Heart right ventricle (tissue), 16 donors: Measurements from ENCODE around the gene MTCL3.

ENCODE experiments used
- ATAC-seq, 8 donors: fragments of 200-7000 bp; cut with Tn5 transposase; one replicate each; pipeline ENCODE4 v1.9.1; 2020; ENCODE audit warnings: mild to moderate bottlenecking in 8 of 8, moderate library complexity in 8 of 8, moderate number of reproducible peaks in 1 of 8
- DNase-seq, 2 donors: peaks; one replicate each; pipeline ENCODE4 v3.0.0-alpha.2; 2020
- H3K27ac ChIP-seq, 10 donors: fragments of 200-600 bp; sonication (generic) in 2 of 10; one replicate each; pipeline versions ENCODE4 v1.5.0 to v1.8.0; 2020 to 2022; ENCODE audit warnings: mild to moderate bottlenecking in 3 of 10
- H3K27me3 ChIP-seq, 7 donors: fragments of 200-600 bp; one replicate each; pipeline ENCODE4 v1.8.0; 2021 to 2022; ENCODE audit warnings: mild to moderate bottlenecking in 2 of 7
- H3K36me3 ChIP-seq, 9 donors: fragments of 200-600 bp; sonication (generic) in 1 of 9; one replicate each; pipeline versions ENCODE4 v1.5.0 to v1.8.0; 2020 to 2022; ENCODE audit warnings: mild to moderate bottlenecking in 2 of 9
- H3K4me1 ChIP-seq, 9 donors: fragments of 200-600 bp; sonication (generic) in 1 of 9; one replicate each; pipeline versions ENCODE4 v1.5.0 to v1.8.0; 2020 to 2022; ENCODE audit warnings: mild to moderate bottlenecking in 4 of 9
- H3K4me3 ChIP-seq, 10 donors: fragments of 200-600 bp; sonication (generic) in 2 of 10; one replicate each; pipeline versions ENCODE4 v1.5.0 to v1.8.0; 2020 to 2022; ENCODE audit warnings: mild to moderate bottlenecking in 7 of 10, moderate library complexity in 2 of 10
- H3K9me3 ChIP-seq, 11 donors: fragments of 200-600 bp in 10 of 11; sonication (generic) in 2 of 11; one replicate each; pipeline versions ENCODE4 v1.5.0 to v1.8.0; 2013 to 2022; ENCODE audit warnings: mild to moderate bottlenecking in 2 of 11, control low read depth in 1 of 11, moderate library complexity in 1 of 11
- WGBS, 2 donors: extraction: QIAGEN DNeasy Blood & Tissue Kit; methylation state at CpG; one replicate each; pipeline ENCODE4 v1.1.7; 2013; ENCODE audit warnings: inconsistent platforms in 1 of 2; 5-methylcytosine and 5-hydroxymethylcytosine counted together
- intact Hi-C, 10 donors: fragments of 100-400 bp; cut with DNase I; formaldehyde crosslinking; loops; one replicate each; pipeline versions ENCODE4 v1.11.1 to v1.14.2; 2022
- TF ChIP-seq, protein P1 (sequence below), 9 donors: fragments of 200-600 bp; sonication (generic) in 2 of 9; IDR thresholded peaks; one replicate each; pipeline versions ENCODE4 v1.5.0 to v1.8.0; 2021 to 2022; ENCODE audit warnings: antibody characterized with exemption in 9 of 9, mild to moderate bottlenecking in 5 of 9, moderate library complexity in 1 of 9
- donor health status: Arrhythmogenic right ventricular cardiomyopathy.
- donor health status: ischemic (EF 13 %, LVEDD 7.1; RV severe dilation, severe dysfunction).
- donor health status: healthy with polysubstance abuse.
- donor health status: DM: no; HTN: yes; CAD: no.
- donor health status: DM: no; HTN: no; CAD: no.
- donor health status: ischemic (EF 25% LVEDD 6.9; RV normal size, moderate dysfunction).
- donor health status: ischemic (EF 25% LVEDD 5.7; RV mildly dilated, moderate dysfunction).
- donor health status: healthy.
- donor health status: DM: yes; HTN: yes; CAD: no.
- donor health status: Ischemic cardiomyopathy.
- donor health status: ischemic (EF 35%, LVEDD 5.7; RV mildly dilated, moderate dysfunction).
- donor health status: nonischemic (EF 11% LVEDD 7.7; RV severe dilation, severe dysfunction).
- donor health status: DM: yes; HTN: yes; CAD: no.
- donor health status: PGD.
- donor health status: ischemic (EF 29% LVEDD 5.4; RV normal size, mild dysfunction).
- donor health status: nonischemic (EF 23%, LVEDD 6.1; RV moderate dilation, normal function).

The MTCL3 gene

DNA sequence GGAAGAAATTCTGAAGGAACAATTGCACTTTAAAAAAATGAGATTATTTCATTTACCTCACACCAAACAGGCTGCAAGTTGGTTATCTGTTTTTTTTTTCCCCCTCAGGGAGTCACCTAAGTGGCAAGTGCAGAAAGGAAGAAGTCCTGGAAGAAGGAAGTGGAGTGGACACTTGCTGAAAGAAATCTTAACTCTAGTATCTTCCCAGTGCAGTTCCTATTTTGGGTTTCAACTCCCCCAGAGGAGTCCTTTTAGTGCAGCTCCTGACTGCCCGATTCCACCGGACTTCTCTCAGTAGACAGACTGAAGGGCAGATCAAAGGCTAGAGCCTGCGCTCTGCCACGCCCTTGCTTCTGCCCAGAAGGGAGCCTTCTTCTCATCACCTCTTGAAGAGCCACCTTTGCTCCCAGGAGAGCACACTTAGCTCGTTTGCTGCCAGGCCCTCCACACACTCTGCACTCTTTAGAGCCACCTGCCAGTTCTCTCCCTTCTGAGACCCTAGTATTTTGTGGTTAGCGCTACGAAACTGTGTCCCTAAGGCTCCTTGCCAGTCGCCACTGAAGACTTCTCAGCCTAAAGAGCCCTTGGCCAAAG is 4.9 kb downstream of the MTCL3 start:
- Histone ChIP-seq H3K27me3 (peaks cover 0 to 76% (median 63%) of the 10 kb centered on the region in 7 donors), H3K27ac (no peak overlapping the region), H3K4me1 (peaks cover 0 to 43% (median 23%) of the 10 kb centered on the region in 9 donors), H3K4me3 (peak overlapping the region in 7 of 10 donors; percentile 57 to 71 (median 66)), H3K9me3 (peaks cover 0 to 8% (median 0%) of the 10 kb centered on the region in 11 donors), H3K36me3 (peaks cover 0 to 6% (median 0%) of the 10 kb centered on the region in 9 donors)
- DNase-seq (no peak), ATAC-seq (peak in 1 of 8 donors; percentile 25)
- intact Hi-C loops = no loop called here
- 10 to 15% methylated on average over 8 of the region's 8 CpGs for WGBS, 2 donors
- TF ChIP-seq, protein P1, sequence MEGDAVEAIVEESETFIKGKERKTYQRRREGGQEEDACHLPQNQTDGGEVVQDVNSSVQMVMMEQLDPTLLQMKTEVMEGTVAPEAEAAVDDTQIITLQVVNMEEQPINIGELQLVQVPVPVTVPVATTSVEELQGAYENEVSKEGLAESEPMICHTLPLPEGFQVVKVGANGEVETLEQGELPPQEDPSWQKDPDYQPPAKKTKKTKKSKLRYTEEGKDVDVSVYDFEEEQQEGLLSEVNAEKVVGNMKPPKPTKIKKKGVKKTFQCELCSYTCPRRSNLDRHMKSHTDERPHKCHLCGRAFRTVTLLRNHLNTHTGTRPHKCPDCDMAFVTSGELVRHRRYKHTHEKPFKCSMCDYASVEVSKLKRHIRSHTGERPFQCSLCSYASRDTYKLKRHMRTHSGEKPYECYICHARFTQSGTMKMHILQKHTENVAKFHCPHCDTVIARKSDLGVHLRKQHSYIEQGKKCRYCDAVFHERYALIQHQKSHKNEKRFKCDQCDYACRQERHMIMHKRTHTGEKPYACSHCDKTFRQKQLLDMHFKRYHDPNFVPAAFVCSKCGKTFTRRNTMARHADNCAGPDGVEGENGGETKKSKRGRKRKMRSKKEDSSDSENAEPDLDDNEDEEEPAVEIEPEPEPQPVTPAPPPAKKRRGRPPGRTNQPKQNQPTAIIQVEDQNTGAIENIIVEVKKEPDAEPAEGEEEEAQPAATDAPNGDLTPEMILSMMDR (IDR thresholded peaks at IDR 0.05) = no peak

DNA sequence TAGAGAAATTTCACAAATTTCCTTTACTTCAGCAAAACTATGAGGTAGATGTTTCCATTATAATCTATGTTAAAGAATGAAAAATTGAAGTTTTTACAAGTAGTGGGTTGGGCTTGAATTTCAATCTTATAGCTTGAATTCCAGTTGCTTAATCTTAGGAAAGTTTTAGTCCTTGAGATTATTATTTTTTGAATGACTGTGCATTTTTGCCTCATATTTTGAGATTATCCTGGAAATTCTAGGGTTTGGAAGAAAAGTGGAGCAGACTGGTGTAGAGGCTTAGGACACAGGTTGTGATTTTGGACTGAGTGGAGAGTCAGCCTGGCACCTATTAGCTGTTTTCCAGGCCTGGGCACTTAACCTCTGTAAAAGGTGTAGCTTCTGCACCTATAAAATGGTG is 5.7 kb downstream of the MTCL3 start:
- Histone ChIP-seq H3K4me3 (no peak overlapping the region), H3K36me3 (peaks cover 0 to 6% (median 0%) of the 10 kb centered on the region in 9 donors), H3K27ac (no peak overlapping the region), H3K4me1 (peaks cover 0 to 37% (median 23%) of the 10 kb centered on the region in 9 donors), H3K27me3 (peaks cover 0 to 67% (median 54%) of the 10 kb centered on the region in 7 donors), H3K9me3 (peaks cover 0 to 8% (median 0%) of the 10 kb centered on the region in 11 donors)
- intact Hi-C loops = no loop called here
- ATAC-seq (no peak), DNase-seq (no peak)
- TF ChIP-seq, protein P1 (IDR thresholded peaks at IDR 0.05) = no peak

DNA sequence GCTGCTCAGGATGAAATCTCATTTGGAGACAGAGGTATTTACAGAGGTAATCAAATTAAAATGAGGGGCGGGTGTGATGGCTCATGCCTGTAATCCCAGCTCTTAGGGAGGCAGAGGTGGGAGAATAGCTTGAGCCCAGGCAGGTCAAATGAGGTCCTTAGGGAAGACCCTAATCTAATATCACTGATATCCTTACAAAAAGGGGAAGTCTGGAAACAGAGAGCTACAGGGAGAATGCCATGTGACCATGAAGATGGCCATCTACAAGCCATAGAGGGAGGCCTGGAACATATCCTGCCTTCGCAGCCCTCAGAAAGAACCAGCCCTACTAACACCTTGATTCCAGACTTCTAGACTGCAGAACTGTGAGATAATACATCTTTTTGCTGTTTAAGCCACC is 8.3 kb downstream of the MTCL3 start:
- ATAC-seq (no peak), DNase-seq (no peak)
- Histone ChIP-seq H3K4me3 (no peak overlapping the region), H3K36me3 (peaks cover 0 to 6% (median 0%) of the 10 kb centered on the region in 9 donors), H3K9me3 (peaks cover 0 to 8% (median 0%) of the 10 kb centered on the region in 11 donors), H3K4me1 (peaks cover 0 to 17% (median 14%) of the 10 kb centered on the region in 9 donors), H3K27me3 (peaks cover 0 to 42% (median 31%) of the 10 kb centered on the region in 7 donors), H3K27ac (no peak overlapping the region)
- intact Hi-C loops = no loop called here
- whole genome bisulfite sequencing, 2 donors = 77% methylated on average over 2 of the region's 2 CpGs
- TF ChIP-seq, protein P1 (IDR thresholded peaks at IDR 0.05) = no peak

DNA sequence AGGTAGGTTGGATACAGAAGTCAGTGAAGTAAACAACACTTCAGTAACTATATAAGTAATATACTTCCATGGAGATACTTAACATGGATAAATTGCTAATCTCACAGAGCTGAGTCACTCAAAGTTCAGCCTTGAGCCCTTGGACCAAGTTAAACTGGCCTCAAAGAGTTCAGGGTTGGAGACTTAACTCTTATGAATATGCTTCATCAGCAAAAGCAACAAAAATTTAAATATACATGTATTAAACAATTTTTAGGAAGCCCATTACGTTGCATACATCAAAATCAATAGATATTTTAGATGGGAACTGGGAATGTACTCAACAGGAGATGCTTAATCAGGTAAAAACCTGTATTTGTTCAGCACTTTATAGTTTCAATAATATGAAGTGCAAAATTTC is 12.2 kb downstream of the MTCL3 start:
- WGBS, 2 donors = 64 to 67% methylated on average over 1 of the region's 1 CpG
- TF ChIP-seq, protein P1 (IDR thresholded peaks at IDR 0.05) = no peak
- H3K4me3 ChIP-seq = no peak overlapping the region

More for the DNA sequence above, 12.2 kb downstream of the MTCL3 start:
- no peak for ATAC-seq
- Histone ChIP-seq H3K4me1 (no peaks in the 10 kb centered on the region), H3K36me3 (peaks cover 0 to 6% (median 0%) of the 10 kb centered on the region in 9 donors), H3K27ac (no peak overlapping the region), H3K9me3 (peaks cover 0 to 8% (median 0%) of the 10 kb centered on the region in 11 donors), H3K27me3 (peaks cover 0 to 4% (median 0%) of the 10 kb centered on the region in 7 donors)
- no peak for DNase-seq
- intact Hi-C loops = no loop called here
